K562 (cell line): ENCODE results near the gene FTSJ3. TPM values are rescaled to one million over a fixed set of nuclear protein-coding genes. Genes with fewer than 3 reads are reported as not detected.

ENCODE experiments used
- AFF4 ChIP-seq: sonication (generic); formaldehyde crosslinking; IDR thresholded peaks from 2 replicates; pipeline ENCODE4 v1.8.0; 2023; ENCODE audit warnings: mild to moderate bottlenecking, missing genetic modification reagents
- COPS2 ChIP-seq: fragments of 450-650 bp; conservative IDR thresholded peaks from 2 replicates; pipeline ENCODE4 v1.6.1; 2016; ENCODE audit warnings: mild to moderate bottlenecking, moderate library complexity
- CREB3L1 ChIP-seq: fragments of 450-650 bp; IDR thresholded peaks from 2 replicates; pipeline ENCODE4 v1.6.1; 2014; ENCODE audit warnings: low read depth, mild to moderate bottlenecking, moderate library complexity, borderline replicate concordance
- CXXC5 ChIP-seq: fragments of 250-450 bp; sonication (Bioruptor Pico); IDR thresholded peaks from 2 replicates; pipeline ENCODE4 v1.8.0; 2022; ENCODE audit warnings: inconsistent platforms, mild to moderate bottlenecking, moderate library complexity
- GATA2 ChIP-seq: sonication (generic); formaldehyde crosslinking; IDR thresholded peaks from 2 replicates; pipeline ENCODE4 v1.4.0; 2020; ENCODE audit warnings: mild to moderate bottlenecking, missing genetic modification reagents
- HOXB6 ChIP-seq: fragments of 250-450 bp; sonication (Bioruptor Pico); IDR thresholded peaks from 2 replicates; pipeline ENCODE4 v1.5.1; 2022; ENCODE audit warnings: mild to moderate bottlenecking, borderline replicate concordance
- KAT2B ChIP-seq: IDR thresholded peaks from one replicate; pipeline ENCODE4 v1.6.1; 2012; ENCODE audit warnings: low read depth, mild to moderate bottlenecking, control low read depth, inconsistent platforms, low read length, moderate library complexity
- KDM2B ChIP-seq: fragments of 250-450 bp; sonication (Bioruptor Pico); IDR thresholded peaks from 2 replicates; pipeline ENCODE4 v1.8.0; 2021; ENCODE audit warnings: mild to moderate bottlenecking, moderate library complexity
- MTA3 ChIP-seq: fragments of 450-650 bp; formaldehyde crosslinking; IDR thresholded peaks from 2 replicates; pipeline ENCODE4 v1.6.1; 2017; ENCODE audit warnings: mild to moderate bottlenecking, borderline replicate concordance
- NCOA4 ChIP-seq: fragments of 450-650 bp; IDR thresholded peaks from 2 replicates; pipeline ENCODE4 v1.6.1; 2018; ENCODE audit warnings: mild to moderate bottlenecking; ENCODE audit not compliant: partially characterized antibody
- POLR2A ChIP-seq: fragments of 450-650 bp; conservative IDR thresholded peaks from 2 replicates; pipeline ENCODE4 v1.6.1; 2016
- POLR2B ChIP-seq: fragments of 450-650 bp; IDR thresholded peaks from 2 replicates; pipeline ENCODE4 v1.6.1; 2018; ENCODE audit warnings: low read depth; ENCODE audit not compliant: partially characterized antibody
- RFX1 ChIP-seq: fragments of 450-650 bp; IDR thresholded peaks from 2 replicates; pipeline ENCODE4 v1.6.1; 2016; ENCODE audit warnings: mild to moderate bottlenecking, moderate library complexity
- SNRNP70 ChIP-seq: fragments of 200-400 bp; formaldehyde crosslinking; optimal IDR thresholded peaks from 2 replicates; pipeline ENCODE3; 2017; ENCODE audit warnings: low read depth, low read length
- SP1 ChIP-seq: sonication (generic); formaldehyde crosslinking; IDR thresholded peaks from 2 replicates; pipeline ENCODE4 v1.8.1; 2022; ENCODE audit warnings: mild to moderate bottlenecking, missing genetic modification reagents
- TARDBP ChIP-seq: fragments of 450-650 bp; IDR thresholded peaks from 2 replicates; pipeline ENCODE4 v1.6.1; 2016
- TBL1XR1 ChIP-seq, 2 experiments: IDR thresholded peaks; 2 replicates each; pipeline ENCODE4 v1.6.1; 2012; ENCODE audit warnings: improper control_type of control experiment in 2 of 2, low read length in 2 of 2, mild to moderate bottlenecking in 1 of 2
- TSC22D4 ChIP-seq: fragments of 450-650 bp; IDR thresholded peaks from 2 replicates; pipeline ENCODE4 v1.6.1; 2016; ENCODE audit warnings: missing genetic modification characterization, missing biosample characterization, control low read depth
- ZBTB7A ChIP-seq: IDR thresholded peaks from 2 replicates; pipeline ENCODE4 v1.6.1; 2011; ENCODE audit warnings: low read depth, mild to moderate bottlenecking, low read length, moderate library complexity, borderline replicate concordance; ENCODE audit not compliant: control insufficient read depth
- ZNF3 ChIP-seq: fragments of 250-450 bp; sonication (Bioruptor Pico); IDR thresholded peaks from 2 replicates; pipeline ENCODE4 v1.5.0; 2021; ENCODE audit warnings: mild to moderate bottlenecking, moderate library complexity
- ZNF609 ChIP-seq: sonication (generic); formaldehyde crosslinking; IDR thresholded peaks from 2 replicates; pipeline ENCODE4 v1.8.1; 2023; ENCODE audit warnings: missing genetic modification reagents, mild to moderate bottlenecking, borderline replicate concordance
- ZNF785 ChIP-seq: fragments of 250-450 bp; sonication (Bioruptor Pico); IDR thresholded peaks from 2 replicates; pipeline ENCODE4 v1.4.0; 2020; ENCODE audit warnings: mild to moderate bottlenecking
- polyA plus RNA-seq, 8 experiments: library from polyadenylated mRNA; depleted of rRNA in 4 of 8; stranded (reverse) in 5 of 8; unstranded in 3 of 8; fragments of >200 nt; fragmentation: Nextera tagmentation in 2 of 8; fragmentation: Illumina TruSeq in 1 of 8; extraction: Ambion mirVana in 2 of 8; extraction: Trizol in 1 of 8; gene quantifications; 2 replicates each; pipeline versions ENCODE4 v1.2.1 to v1.2.3, GENCODE V29; 2011 to 2014; ENCODE audit warnings: inconsistent platforms in 1 of 8, missing spikeins in 1 of 8
- total RNA-seq, 7 experiments: library from RNA; depleted of rRNA in 6 of 7; stranded (reverse); fragments of >200 nt in 6 of 7; fragmentation: Illumina TruSeq in 2 of 7; extraction: Trizol in 2 of 7; gene quantifications; 2 replicates each; pipeline versions ENCODE4 v1.2.1 to v1.2.3, GENCODE V29; 2011 to 2021; ENCODE audit warnings: low replicate concordance in 1 of 7

The FTSJ3 gene
- total and polyA plus RNA-seq, 9 of the 15 experiments (the other 6 are each of a cell fraction or from before 2014, with no cell fraction given), result 18.0 to 65.6 (median 52.4) TPM

DNA sequence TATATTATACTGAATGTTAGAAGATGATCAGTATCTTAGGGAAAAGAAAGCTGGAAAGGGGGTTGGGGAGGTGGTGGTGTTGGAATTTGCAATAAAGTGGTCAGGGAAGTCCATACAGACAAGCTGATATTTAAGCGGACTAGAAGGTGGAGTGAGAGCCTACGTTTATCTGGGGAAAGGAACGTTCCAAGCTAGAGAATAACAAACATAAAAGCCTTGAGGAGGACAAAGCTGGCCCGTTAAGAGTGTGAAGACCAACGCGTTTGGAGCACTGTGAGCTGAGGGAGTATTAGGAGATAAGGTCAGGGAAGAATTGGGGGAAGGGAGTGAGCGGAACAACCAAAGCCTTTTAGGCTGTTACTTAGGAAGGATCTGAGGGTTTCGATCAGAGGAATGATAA is 52.0 kb downstream of the FTSJ3 start (continued):
- TF ChIP-seq MTA3, result no peak
- no peak for TF ChIP-seq KAT2B
- no peak for TF ChIP-seq NCOA4
- TF ChIP-seq SP1 (CRISPR knock-in tag), result peak; percentile 48; the same call in 1 of the 2 replicates
- TF ChIP-seq POLR2A, result no peak; the same call in 1 of the 2 replicates
- no peak for TF ChIP-seq TSC22D4 (tag)
- no peak for TF ChIP-seq ZNF785
- no peak for TF ChIP-seq ZBTB7A
- peak; percentile 36; the same call in 1 of the 2 replicates for TF ChIP-seq CXXC5 (CRISPR knock-in tag)
- no peak for TF ChIP-seq TBL1XR1 (IDR thresholded peaks at IDR 0.05; ENCODE audit: low read length in 2 of 2)
- no peak for TF ChIP-seq SNRNP70
- no peak for TF ChIP-seq CREB3L1
- no peak for TF ChIP-seq AFF4 (CRISPR knock-in tag)
- no peak for TF ChIP-seq RFX1
- no peak for TF ChIP-seq KDM2B
- TF ChIP-seq HOXB6 (CRISPR knock-in tag), result no peak
- no peak for TF ChIP-seq ZNF3 (CRISPR knock-in tag)
- peak; percentile 18 for TF ChIP-seq POLR2B
- no peak for TF ChIP-seq ZNF609 (CRISPR knock-in tag)
- TF ChIP-seq GATA2 (CRISPR knock-in tag), result no peak; the same call in 1 of the 2 replicates
- TF ChIP-seq COPS2, result no peak
- TF ChIP-seq TARDBP, result no peak
